NCI-H2029 treated with DMSO at 0.1 percent for 48 hours (cell line): ENCODE measurements around the gene SELENOT.

Experiments
- DNase-seq: peaks from one replicate; lab custom pipeline; 2025; lab: John Stamatoyannopoulos, UW

Gene SELENOT

GRCh38 chr3:150663461-150663860 is 60.3 kb downstream of the SELENOT start:
- no peak for DNase-seq

GRCh38 chr3:150666167-150666566 is 63.0 kb downstream of the SELENOT start:
- no peak for DNase-seq

GRCh38 chr3:150673966-150674365 is 70.8 kb downstream of the SELENOT start:
- DNase-seq: no peak

DNA sequence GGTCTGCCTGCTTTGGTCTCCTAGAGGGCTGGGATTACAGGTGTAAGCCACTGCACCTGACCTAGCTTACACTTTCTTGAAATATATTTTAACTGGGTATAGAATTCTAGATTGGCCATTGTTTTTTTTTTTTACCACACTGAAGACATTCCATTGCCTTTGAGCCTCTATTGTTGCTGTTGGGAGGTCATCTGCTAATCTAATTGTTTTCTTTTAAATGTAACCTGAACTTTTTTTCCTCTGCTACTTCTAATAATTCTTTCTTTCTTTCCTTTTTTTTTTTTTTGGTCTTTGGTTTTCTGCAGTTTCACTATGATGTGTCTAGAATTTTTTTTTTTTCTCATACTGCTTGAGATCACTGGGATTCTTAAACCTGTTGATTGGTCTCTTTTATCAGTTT is 72.5 kb downstream of the SELENOT start:
- no peak for DNase-seq
